Natural killer cell treated with Interleukin-12 subunit alpha and Interleukin-12 subunit beta and Interleukin-15 and Interleukin-18, amount 100 ng/mL, for 72 hours (primary cell): Measurements from ENCODE around the gene ECE1. TPM values are rescaled to one million over a fixed set of nuclear protein-coding genes. Genes with fewer than 3 reads are reported as not detected.

Experiments
- ATAC-seq, 2 donors: fragments of 150-1000 bp; cut with Tn5 transposase in 1 of 2; sonication (Bioruptor Pico), chemical (Tn5 transposase) in 1 of 2; 2 replicates each; pipeline ENCODE4 v1.10.0; 2021
- DNase-seq: peaks from one replicate; pipeline ENCODE4 v3.0.0; 2022; ENCODE audit warnings: low spot score
- H3K27ac Mint-ChIP-seq, 2 donors: 1 replicate in 1 of 2; 2 replicates in 1 of 2; pipeline ENCODE4 v1.8.0; 2022; ENCODE audit warnings: mixed read lengths in 2 of 2, mild to moderate bottlenecking in 1 of 2, moderate library complexity in 1 of 2
- H3K27me3 Mint-ChIP-seq, 2 donors: 1 replicate in 1 of 2; 2 replicates in 1 of 2; pipeline ENCODE4 v1.8.0; 2022; ENCODE audit warnings: mixed read lengths in 2 of 2
- H3K36me3 Mint-ChIP-seq: one replicate; pipeline ENCODE4 v1.8.0; 2022; ENCODE audit warnings: mixed read lengths
- H3K4me1 Mint-ChIP-seq, 2 donors: 1 replicate in 1 of 2; 2 replicates in 1 of 2; pipeline ENCODE4 v1.8.0; 2022; ENCODE audit warnings: low read depth in 2 of 2, mixed read lengths in 2 of 2, mild to moderate bottlenecking in 1 of 2
- H3K4me3 Mint-ChIP-seq: one replicate; pipeline ENCODE4 v1.8.0; 2022; ENCODE audit warnings: mixed read lengths
- H3K9me3 Mint-ChIP-seq: 2 replicates; pipeline ENCODE4 v1.8.0; 2022; ENCODE audit warnings: mixed read lengths
- total RNA-seq, 2 donors: library from RNA; stranded (reverse); gene quantifications; one replicate each; pipeline ENCODE4 v1.2.3, GENCODE V29; 2022

The ECE1 gene
- total RNA-seq, 2 donors from 2014 or later = 33.7 to 53.9 TPM

GRCh38 chr1:21319447-21320407 lies 29.5 kb upstream of the ECE1 start:
- H3K27ac Mint-ChIP-seq = peak overlapping the region in 1 of 2 donors; percentile 68
- H3K27me3 Mint-ChIP-seq = no peaks in the 10 kb centered on the region
- DNase-seq = no peak
- peaks cover 29 to 39% of the 10 kb centered on the region in 2 donors for H3K4me1 Mint-ChIP-seq
- H3K4me3 Mint-ChIP-seq = no peak overlapping the region
- no peak for ATAC-seq
- H3K9me3 Mint-ChIP-seq = no peaks in the 10 kb centered on the region
- H3K36me3 Mint-ChIP-seq = no peaks in the 10 kb centered on the region

- DNase-seq (no peak), ATAC-seq (no peak)
- Mint-ChIP-seq H3K4me3 (no peak overlapping the region), H3K9me3 (no peaks in the 10 kb centered on the region), H3K36me3 (no peaks in the 10 kb centered on the region), H3K27me3 (no peaks in the 10 kb centered on the region), H3K27ac (no peak overlapping the region), H3K4me1 (peaks cover 27 to 36% of the 10 kb centered on the region in 2 donors)
Measured at GRCh38 chr1:21318714-21319159, 28.5 kb upstream of the ECE1 start.

GRCh38 chr1:21318057-21318713 lies 27.9 kb upstream of the ECE1 start:
- H3K4me1 Mint-ChIP-seq = peaks cover 23 to 33% of the 10 kb centered on the region in 2 donors
- H3K4me3 Mint-ChIP-seq = no peak overlapping the region
- no peaks in the 10 kb centered on the region for H3K9me3 Mint-ChIP-seq
- no peaks in the 10 kb centered on the region for H3K27me3 Mint-ChIP-seq
- no peak for ATAC-seq
- no peak for DNase-seq
- no peaks in the 10 kb centered on the region for H3K36me3 Mint-ChIP-seq
- H3K27ac Mint-ChIP-seq = no peak overlapping the region

GRCh38 chr1:21317690-21318043 lies 27.4 kb upstream of the ECE1 start:
- H3K27ac Mint-ChIP-seq = no peak overlapping the region
- H3K36me3 Mint-ChIP-seq = no peaks in the 10 kb centered on the region
- ATAC-seq (no peak), DNase-seq (no peak)
- no peaks in the 10 kb centered on the region for H3K9me3 Mint-ChIP-seq
- H3K4me1 Mint-ChIP-seq = peaks cover 18 to 29% of the 10 kb centered on the region in 2 donors
- no peaks in the 10 kb centered on the region for H3K27me3 Mint-ChIP-seq
- no peak overlapping the region for H3K4me3 Mint-ChIP-seq

GRCh38 chr1:21317035-21317689 lies 26.9 kb upstream of the ECE1 start:
- Mint-ChIP-seq H3K4me3 (no peak overlapping the region), H3K27me3 (no peaks in the 10 kb centered on the region), H3K36me3 (no peaks in the 10 kb centered on the region), H3K9me3 (no peaks in the 10 kb centered on the region), H3K4me1 (peaks cover 14 to 24% of the 10 kb centered on the region in 2 donors), H3K27ac (no peak overlapping the region)
- no peak for DNase-seq
- no peak for ATAC-seq

- Mint-ChIP-seq H3K36me3 (no peaks in the 10 kb centered on the region), H3K27me3 (no peaks in the 10 kb centered on the region), H3K9me3 (no peaks in the 10 kb centered on the region), H3K27ac (peak overlapping the region in 1 of 2 donors; percentile 16), H3K4me1 (peaks cover 11 to 26% of the 10 kb centered on the region in 2 donors), H3K4me3 (no peak overlapping the region)
- DNase-seq = no peak
- no peak for ATAC-seq
Measured at GRCh38 chr1:21314743-21315396, 24.6 kb upstream of the ECE1 start.

- Mint-ChIP-seq H3K27me3 (no peaks in the 10 kb centered on the region), H3K4me1 (peaks cover 6 to 21% of the 10 kb centered on the region in 2 donors), H3K27ac (peak overlapping the region in 1 of 2 donors; percentile 16), H3K4me3 (no peak overlapping the region), H3K36me3 (no peaks in the 10 kb centered on the region), H3K9me3 (no peaks in the 10 kb centered on the region)
- DNase-seq (no peak), ATAC-seq (no peak)
Measured at GRCh38 chr1:21313886-21314721, 23.8 kb upstream of the ECE1 start.

- H3K4me3 Mint-ChIP-seq = no peak overlapping the region
- no peak overlapping the region for H3K27ac Mint-ChIP-seq
- peaks cover 6 to 19% of the 10 kb centered on the region in 2 donors for H3K4me1 Mint-ChIP-seq
- H3K36me3 Mint-ChIP-seq = no peaks in the 10 kb centered on the region
- DNase-seq (no peak), ATAC-seq (no peak)
- no peaks in the 10 kb centered on the region for H3K9me3 Mint-ChIP-seq
- no peaks in the 10 kb centered on the region for H3K27me3 Mint-ChIP-seq
Measured at GRCh38 chr1:21313203-21313885, 23.1 kb upstream of the ECE1 start.

GRCh38 chr1:21312407-21312992 lies 22.2 kb upstream of the ECE1 start:
- Mint-ChIP-seq H3K9me3 (no peaks in the 10 kb centered on the region), H3K27ac (no peak overlapping the region), H3K4me1 (peaks cover 14 to 24% of the 10 kb centered on the region in 2 donors), H3K4me3 (no peak overlapping the region), H3K36me3 (no peaks in the 10 kb centered on the region), H3K27me3 (no peaks in the 10 kb centered on the region)
- no peak for DNase-seq
- ATAC-seq = no peak

GRCh38 chr1:21311016-21311415 lies 20.8 kb upstream of the ECE1 start:
- H3K4me1 Mint-ChIP-seq = peaks cover 21 to 30% of the 10 kb centered on the region in 2 donors
- H3K27me3 Mint-ChIP-seq = no peaks in the 10 kb centered on the region
- no peak for DNase-seq
- no peaks in the 10 kb centered on the region for H3K9me3 Mint-ChIP-seq
- H3K27ac Mint-ChIP-seq = no peak overlapping the region
- ATAC-seq = no peak
- H3K36me3 Mint-ChIP-seq = no peaks in the 10 kb centered on the region
- no peak overlapping the region for H3K4me3 Mint-ChIP-seq

GRCh38 chr1:21308847-21309652 lies 18.8 kb upstream of the ECE1 start:
- H3K27me3 Mint-ChIP-seq = no peaks in the 10 kb centered on the region
- no peak for ATAC-seq
- H3K4me1 Mint-ChIP-seq = peaks cover 18 to 24% of the 10 kb centered on the region in 2 donors
- H3K4me3 Mint-ChIP-seq = no peak overlapping the region
- DNase-seq = no peak
- H3K27ac Mint-ChIP-seq = no peak overlapping the region
- H3K9me3 Mint-ChIP-seq = no peaks in the 10 kb centered on the region
- no peaks in the 10 kb centered on the region for H3K36me3 Mint-ChIP-seq
